Measurements from ENCODE around the gene LAMC2.

DNA sequence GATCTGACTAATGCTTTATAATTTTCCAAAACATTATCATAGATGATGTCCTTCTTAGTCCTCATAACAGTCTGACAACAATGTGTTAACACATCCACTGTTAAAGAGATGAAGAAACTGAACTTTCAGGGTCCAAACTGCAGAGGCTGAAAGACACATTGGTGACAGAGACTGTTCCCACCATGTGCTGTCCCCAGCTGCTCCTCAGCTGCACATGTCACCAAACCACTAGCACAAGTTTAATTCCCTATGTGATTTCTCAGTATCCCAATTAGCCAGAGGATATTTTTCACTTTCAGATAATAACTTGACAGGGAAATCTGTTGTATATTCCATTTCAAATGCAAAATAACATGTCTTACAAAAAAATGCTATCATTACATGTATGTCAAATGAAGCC is 24.6 kb downstream of the LAMC2 start:
- no peak for TF ChIP-seq EZH2 (IDR thresholded peaks at IDR 0.05; ENCODE audit: low read length)
- TF ChIP-seq, protein P1, sequence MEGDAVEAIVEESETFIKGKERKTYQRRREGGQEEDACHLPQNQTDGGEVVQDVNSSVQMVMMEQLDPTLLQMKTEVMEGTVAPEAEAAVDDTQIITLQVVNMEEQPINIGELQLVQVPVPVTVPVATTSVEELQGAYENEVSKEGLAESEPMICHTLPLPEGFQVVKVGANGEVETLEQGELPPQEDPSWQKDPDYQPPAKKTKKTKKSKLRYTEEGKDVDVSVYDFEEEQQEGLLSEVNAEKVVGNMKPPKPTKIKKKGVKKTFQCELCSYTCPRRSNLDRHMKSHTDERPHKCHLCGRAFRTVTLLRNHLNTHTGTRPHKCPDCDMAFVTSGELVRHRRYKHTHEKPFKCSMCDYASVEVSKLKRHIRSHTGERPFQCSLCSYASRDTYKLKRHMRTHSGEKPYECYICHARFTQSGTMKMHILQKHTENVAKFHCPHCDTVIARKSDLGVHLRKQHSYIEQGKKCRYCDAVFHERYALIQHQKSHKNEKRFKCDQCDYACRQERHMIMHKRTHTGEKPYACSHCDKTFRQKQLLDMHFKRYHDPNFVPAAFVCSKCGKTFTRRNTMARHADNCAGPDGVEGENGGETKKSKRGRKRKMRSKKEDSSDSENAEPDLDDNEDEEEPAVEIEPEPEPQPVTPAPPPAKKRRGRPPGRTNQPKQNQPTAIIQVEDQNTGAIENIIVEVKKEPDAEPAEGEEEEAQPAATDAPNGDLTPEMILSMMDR (optimal IDR thresholded peaks at IDR 0.05 in 1 of 3, IDR thresholded peaks at IDR 0.05 in 1 of 3, conservative IDR thresholded peaks at IDR 0.05 in 1 of 3; ENCODE audit: extremely low read depth in 1 of 3, insufficient read depth in 2 of 3, low read length in 3 of 3), result no peak
